CD8-positive, alpha-beta memory T cell (primary cell): ENCODE data around the gene ESPN. TPM values are rescaled to one million over a fixed set of nuclear protein-coding genes. Genes with fewer than 3 reads are reported as not detected.
A peak's percentile ranks its signal among the peaks of the same experiment; 100 is the strongest.

ENCODE experiments used
- CTCF ChIA-PET: fragments of 350-600 bp; sonication (Branson Sonifier 250); formaldehyde crosslinking; loops from one replicate; lab custom pipeline; 2021; ENCODE audit warnings: antibody characterized with exemption; lab: Charles Lee
- POLR2A ChIA-PET: fragments of 350-600 bp; sonication (Branson Sonifier 250); formaldehyde crosslinking; loops from one replicate; lab custom pipeline; 2021; ENCODE audit warnings: antibody characterized with exemption; lab: Charles Lee
- DNase-seq, 5 donors: peaks; one replicate each; pipeline versions ENCODE4 v3.0.0 to v3.0.0-alpha.2; 2020 to 2022; ENCODE audit warnings: mixed read lengths in 1 of 5
- H3K27ac ChIP-seq: one replicate; pipeline ENCODE4 v1.7.0; 2013; ENCODE audit warnings: low read depth, mild to moderate bottlenecking, low read length, moderate library complexity
- H3K27me3 ChIP-seq: 2 replicates; pipeline ENCODE4 v1.7.0; 2013; ENCODE audit warnings: low read length, mild to moderate bottlenecking; ENCODE audit not compliant: insufficient read depth, poor library complexity, severe bottlenecking
- H3K36me3 ChIP-seq: 2 replicates; pipeline ENCODE4 v1.7.0; 2013; ENCODE audit warnings: mild to moderate bottlenecking, low read length, moderate library complexity; ENCODE audit not compliant: insufficient read depth
- H3K4me1 ChIP-seq: 2 replicates; pipeline ENCODE4 v1.7.0; 2013; ENCODE audit warnings: mild to moderate bottlenecking, low read length, moderate library complexity; ENCODE audit not compliant: insufficient read depth
- H3K4me3 ChIP-seq: 2 replicates; pipeline ENCODE4 v1.7.0; 2013; ENCODE audit warnings: mild to moderate bottlenecking, low read length
- H3K9me3 ChIP-seq: 2 replicates; pipeline ENCODE4 v1.7.0; 2013; ENCODE audit warnings: mild to moderate bottlenecking, low read length
- H3K27ac Mint-ChIP-seq, 8 donors: one replicate each; pipeline ENCODE4 v1.8.0; 2020 to 2021; ENCODE audit warnings: mixed read lengths in 8 of 8, mild to moderate bottlenecking in 6 of 8, inconsistent platforms in 3 of 8, moderate library complexity in 3 of 8
- H3K27me3 Mint-ChIP-seq, 2 donors: one replicate each; pipeline ENCODE4 v1.8.0; 2020 to 2021; ENCODE audit warnings: mixed read lengths in 2 of 2, mild to moderate bottlenecking in 1 of 2, moderate library complexity in 1 of 2
- H3K36me3 Mint-ChIP-seq, 3 donors: one replicate each; pipeline ENCODE4 v1.8.0; 2020 to 2021; ENCODE audit warnings: mixed read lengths in 3 of 3, inconsistent platforms in 1 of 3, mild to moderate bottlenecking in 1 of 3
- H3K4me1 Mint-ChIP-seq, 3 donors: one replicate each; pipeline ENCODE4 v1.8.0; 2020 to 2021; ENCODE audit warnings: mixed read lengths in 3 of 3, inconsistent platforms in 1 of 3, mild to moderate bottlenecking in 1 of 3
- H3K4me3 Mint-ChIP-seq, 7 donors: one replicate each; pipeline ENCODE4 v1.8.0; 2020 to 2021; ENCODE audit warnings: mixed read lengths in 7 of 7, mild to moderate bottlenecking in 6 of 7, moderate library complexity in 4 of 7, inconsistent platforms in 2 of 7
- H3K9me3 Mint-ChIP-seq, 5 donors: one replicate each; pipeline ENCODE4 v1.8.0; 2020 to 2022; ENCODE audit warnings: mixed read lengths in 5 of 5, mild to moderate bottlenecking in 3 of 5, moderate library complexity in 2 of 5, inconsistent platforms in 1 of 5
- polyA plus RNA-seq: library from polyadenylated mRNA; unstranded; fragments of 300-500 nt; fragmentation: Illumina TruSeq; gene quantifications from one replicate; pipeline ENCODE4 v1.2.3, GENCODE V29; 2021
- total RNA-seq, 2 experiments: library from RNA; stranded (reverse); gene quantifications; one replicate each; pipeline ENCODE4 v1.2.3, GENCODE V29; 2021

ESPN gene
- total and polyA plus RNA-seq, 3 experiments from 2014 or later = 0.28 to 0.60 (median 0.48) TPM

DNA sequence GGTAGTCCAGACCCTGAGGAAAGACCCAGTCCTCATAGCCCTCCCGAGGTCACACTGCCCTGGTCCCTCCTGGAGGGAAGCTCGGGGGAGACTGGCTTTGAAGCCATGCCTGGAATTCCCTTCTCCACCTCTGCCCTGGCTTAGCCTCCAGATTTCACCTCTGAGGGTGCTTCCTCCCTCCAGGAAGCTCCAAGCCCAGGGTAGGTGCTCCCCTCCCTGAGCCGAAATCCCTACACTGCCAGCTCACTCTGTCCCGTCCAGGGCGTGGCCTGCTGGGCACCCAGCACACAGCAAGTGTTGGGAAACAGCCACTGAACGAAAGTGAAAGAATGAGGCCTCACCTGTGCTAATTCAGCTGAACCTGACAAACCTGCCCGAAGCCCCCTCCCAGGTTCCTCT, 47.4 kb downstream of the ESPN start:
- CTCF ChIA-PET = interaction anchor here (0.7 to 0.8 kb wide), 3 partner anchors 14 to 49 kb away, joined by 3 read pairs; no protein-coding TSS in a partner anchor
- no peak overlapping the region for H3K4me3 Mint-ChIP-seq
- H3K27ac ChIP-seq = no peak overlapping the region
- peaks cover 0 to 3% of the 10 kb centered on the region in 2 donors for H3K27me3 Mint-ChIP-seq
- H3K36me3 ChIP-seq = no peaks in the 10 kb centered on the region
- POLR2A ChIA-PET = interaction anchor here (0.6 to 1.1 kb wide), 2 partner anchors 11 to 12 kb away, joined by 3 read pairs; no protein-coding TSS in a partner anchor
- H3K4me1 Mint-ChIP-seq = peaks cover 0 to 9% (median 0%) of the 10 kb centered on the region in 3 donors
- no peak for DNase-seq
- H3K4me3 ChIP-seq = no peak overlapping the region
- H3K9me3 ChIP-seq = no peaks in the 10 kb centered on the region
- peaks cover 10% of the 10 kb centered on the region for H3K4me1 ChIP-seq
- H3K27ac Mint-ChIP-seq = no peak overlapping the region
- no peaks in the 10 kb centered on the region for H3K27me3 ChIP-seq
- no peaks in the 10 kb centered on the region for H3K36me3 Mint-ChIP-seq
- no peaks in the 10 kb centered on the region for H3K9me3 Mint-ChIP-seq

DNA sequence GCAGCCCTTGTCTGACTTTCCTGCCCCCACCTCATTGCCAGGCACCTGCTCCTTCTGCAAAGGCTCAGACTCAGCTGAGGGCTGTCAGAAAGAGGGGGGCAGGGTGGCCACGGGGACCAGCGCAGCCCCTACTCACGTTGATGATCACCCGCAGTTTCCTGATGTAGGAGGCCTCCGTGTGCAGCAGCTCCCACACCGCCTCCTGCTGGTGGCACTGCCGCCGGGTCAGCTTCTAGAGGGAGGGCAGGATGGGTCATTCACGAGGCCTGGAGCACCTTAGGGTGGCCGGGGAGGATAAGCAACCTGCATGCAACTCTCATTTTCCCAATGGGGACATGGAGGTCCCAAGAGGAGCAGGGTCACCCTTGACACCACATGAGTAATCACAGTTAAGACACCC, 47.8 kb downstream of the ESPN start:
- H3K27me3 ChIP-seq = no peaks in the 10 kb centered on the region
- H3K9me3 ChIP-seq = no peaks in the 10 kb centered on the region
- Mint-ChIP-seq H3K27ac (peak overlapping the region in 1 of 8 donors; percentile 29), H3K4me1 (peaks cover 0 to 7% (median 0%) of the 10 kb centered on the region in 3 donors), H3K4me3 (peak overlapping the region in 1 of 7 donors; percentile 24), H3K9me3 (no peaks in the 10 kb centered on the region), H3K36me3 (no peaks in the 10 kb centered on the region), H3K27me3 (peaks cover 0 to 3% of the 10 kb centered on the region in 2 donors)
- H3K4me1 ChIP-seq = peaks cover 8% of the 10 kb centered on the region
- POLR2A ChIA-PET = interaction anchor here (0.6 to 1.1 kb wide), 2 partner anchors 11 to 13 kb away, joined by 3 read pairs; no protein-coding TSS in a partner anchor
- H3K27ac ChIP-seq = no peak overlapping the region
- H3K36me3 ChIP-seq = no peaks in the 10 kb centered on the region
- H3K4me3 ChIP-seq = no peak overlapping the region
- CTCF ChIA-PET = interaction anchor here (0.7 to 1.8 kb wide), 6 partner anchors 9 to 225 kb away, joined by 3 to 4 read pairs (median 3); no protein-coding TSS in a partner anchor
- DNase-seq = no peak

DNA sequence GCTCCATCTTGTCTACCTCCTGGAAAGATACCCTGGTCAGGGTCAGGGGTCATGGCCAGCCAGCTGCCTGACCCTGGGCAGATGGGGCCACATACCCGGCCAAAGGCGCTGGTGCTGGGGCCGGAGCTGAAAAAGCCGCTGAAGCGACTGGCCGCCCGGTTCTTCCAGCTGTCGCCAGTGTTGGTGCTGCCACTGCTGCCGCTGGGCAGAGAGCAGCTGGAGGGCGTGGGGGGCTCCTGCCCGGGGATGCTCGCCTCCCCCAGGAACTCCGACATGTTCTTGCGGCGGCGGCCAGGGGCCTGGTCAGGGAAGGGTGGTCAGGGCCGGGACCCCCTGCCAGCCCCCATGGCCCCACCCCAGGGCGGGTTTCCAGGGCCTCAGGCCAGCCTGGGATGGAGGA, 48.6 kb downstream of the ESPN start:
- peaks cover 8% of the 10 kb centered on the region for H3K4me1 ChIP-seq
- no peak for DNase-seq
- Mint-ChIP-seq H3K9me3 (no peaks in the 10 kb centered on the region), H3K36me3 (no peaks in the 10 kb centered on the region), H3K4me3 (no peak overlapping the region), H3K27me3 (peaks cover 0 to 3% of the 10 kb centered on the region in 2 donors), H3K27ac (peak overlapping the region in 1 of 8 donors; percentile 51), H3K4me1 (peaks cover 0 to 7% (median 0%) of the 10 kb centered on the region in 3 donors)
- CTCF ChIA-PET = interaction anchor here (0.8 to 1.8 kb wide), 5 partner anchors 10 to 226 kb away, joined by 3 to 6 read pairs (median 4); no protein-coding TSS in a partner anchor
- no peaks in the 10 kb centered on the region for H3K9me3 ChIP-seq
- no peaks in the 10 kb centered on the region for H3K36me3 ChIP-seq
- POLR2A ChIA-PET = no interaction called here
- H3K27ac ChIP-seq = no peak overlapping the region
- no peak overlapping the region for H3K4me3 ChIP-seq
- H3K27me3 ChIP-seq = no peaks in the 10 kb centered on the region

DNA sequence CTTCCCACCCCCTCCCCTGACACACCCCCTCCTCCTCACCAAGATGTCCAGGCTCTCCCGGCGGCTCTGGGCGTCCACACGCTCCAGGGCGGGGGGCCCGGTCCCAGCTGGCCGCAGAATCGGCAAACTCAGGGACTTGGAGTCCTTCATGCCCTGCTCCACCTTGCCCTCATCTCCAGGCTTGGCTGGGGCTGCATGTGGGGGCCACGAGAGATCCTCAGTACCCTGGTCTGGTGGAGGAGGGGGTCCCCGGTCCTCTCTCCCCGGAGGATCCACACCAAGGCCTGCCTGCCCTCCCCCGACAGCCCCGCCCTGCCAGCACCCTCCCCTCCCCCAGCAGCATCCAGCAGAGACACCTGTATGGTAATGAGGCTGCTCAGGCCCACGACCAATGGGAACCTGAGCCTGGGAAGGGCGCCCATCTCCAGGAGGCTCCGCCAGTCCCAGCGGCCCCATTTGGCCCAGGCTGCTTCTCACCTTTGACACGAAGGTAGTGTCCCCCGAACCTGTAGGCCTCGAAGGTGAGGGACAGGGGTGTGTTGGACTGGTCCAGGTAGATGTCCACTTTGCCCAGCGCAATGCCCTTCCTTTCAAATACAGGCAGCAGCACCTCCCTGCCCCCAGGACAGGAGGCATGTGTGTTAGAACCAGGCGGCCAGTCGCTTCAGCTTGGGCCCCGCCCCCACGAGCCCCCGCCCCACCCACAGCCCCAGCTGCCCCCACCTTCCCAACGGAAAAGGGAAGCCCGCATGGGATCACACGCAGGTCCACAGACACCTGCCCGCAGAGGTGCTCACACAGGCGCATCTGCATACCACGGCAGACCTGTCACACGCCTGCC, 49.6 kb downstream of the ESPN start:
- Mint-ChIP-seq H3K27ac (no peak overlapping the region), H3K36me3 (no peaks in the 10 kb centered on the region), H3K4me1 (peaks cover 0 to 7% (median 0%) of the 10 kb centered on the region in 3 donors), H3K27me3 (peaks cover 0 to 3% of the 10 kb centered on the region in 2 donors), H3K4me3 (no peak overlapping the region), H3K9me3 (no peaks in the 10 kb centered on the region)
- POLR2A ChIA-PET = no interaction called here
- Histone ChIP-seq H3K4me3 (no peak overlapping the region), H3K27me3 (no peaks in the 10 kb centered on the region), H3K9me3 (no peaks in the 10 kb centered on the region), H3K27ac (no peak overlapping the region), H3K4me1 (peaks cover 8% of the 10 kb centered on the region), H3K36me3 (no peaks in the 10 kb centered on the region)
- DNase-seq = no peak
- CTCF ChIA-PET = interaction anchor here (1.1 to 1.8 kb wide), 4 partner anchors 11 to 40 kb away, joined by 3 to 6 read pairs (median 4); no protein-coding TSS in a partner anchor

DNA sequence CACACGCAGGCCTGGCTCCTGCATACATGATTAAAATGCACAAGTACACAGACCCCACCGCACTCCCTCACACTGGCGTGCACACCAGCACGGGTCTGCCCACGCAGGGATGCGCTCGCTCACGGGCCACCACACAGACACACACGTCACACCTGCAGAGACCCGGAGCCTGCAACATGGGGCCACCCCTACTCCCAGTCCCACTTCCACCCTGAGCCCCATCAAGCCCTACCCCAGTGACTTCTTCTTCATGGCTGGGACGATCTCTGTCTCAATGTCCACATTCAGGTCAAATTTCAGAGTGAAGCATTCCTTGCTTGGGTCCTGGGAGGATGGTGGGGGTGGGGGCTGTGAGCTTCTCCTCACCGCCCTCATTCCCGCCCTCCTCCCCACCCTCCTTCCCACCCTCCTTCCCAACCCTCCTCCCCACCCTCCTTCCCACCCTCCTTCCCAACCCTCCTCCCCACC, 50.3 kb downstream of the ESPN start:
- Mint-ChIP-seq H3K4me3 (no peak overlapping the region), H3K27ac (peak overlapping the region in 1 of 8 donors; percentile 63), H3K36me3 (no peaks in the 10 kb centered on the region), H3K9me3 (no peaks in the 10 kb centered on the region), H3K27me3 (peaks cover 0 to 3% of the 10 kb centered on the region in 2 donors), H3K4me1 (peaks cover 0 to 7% (median 0%) of the 10 kb centered on the region in 3 donors)
- Histone ChIP-seq H3K4me1 (peaks cover 8% of the 10 kb centered on the region), H3K4me3 (no peak overlapping the region), H3K27ac (no peak overlapping the region), H3K9me3 (no peaks in the 10 kb centered on the region), H3K27me3 (no peaks in the 10 kb centered on the region), H3K36me3 (no peaks in the 10 kb centered on the region)
- CTCF ChIA-PET = interaction anchor here (1.1 kb wide), 1 partner anchor 20 kb away, joined by 4 read pairs; no protein-coding TSS in a partner anchor
- no peak for DNase-seq
- POLR2A ChIA-PET = no interaction called here

DNA sequence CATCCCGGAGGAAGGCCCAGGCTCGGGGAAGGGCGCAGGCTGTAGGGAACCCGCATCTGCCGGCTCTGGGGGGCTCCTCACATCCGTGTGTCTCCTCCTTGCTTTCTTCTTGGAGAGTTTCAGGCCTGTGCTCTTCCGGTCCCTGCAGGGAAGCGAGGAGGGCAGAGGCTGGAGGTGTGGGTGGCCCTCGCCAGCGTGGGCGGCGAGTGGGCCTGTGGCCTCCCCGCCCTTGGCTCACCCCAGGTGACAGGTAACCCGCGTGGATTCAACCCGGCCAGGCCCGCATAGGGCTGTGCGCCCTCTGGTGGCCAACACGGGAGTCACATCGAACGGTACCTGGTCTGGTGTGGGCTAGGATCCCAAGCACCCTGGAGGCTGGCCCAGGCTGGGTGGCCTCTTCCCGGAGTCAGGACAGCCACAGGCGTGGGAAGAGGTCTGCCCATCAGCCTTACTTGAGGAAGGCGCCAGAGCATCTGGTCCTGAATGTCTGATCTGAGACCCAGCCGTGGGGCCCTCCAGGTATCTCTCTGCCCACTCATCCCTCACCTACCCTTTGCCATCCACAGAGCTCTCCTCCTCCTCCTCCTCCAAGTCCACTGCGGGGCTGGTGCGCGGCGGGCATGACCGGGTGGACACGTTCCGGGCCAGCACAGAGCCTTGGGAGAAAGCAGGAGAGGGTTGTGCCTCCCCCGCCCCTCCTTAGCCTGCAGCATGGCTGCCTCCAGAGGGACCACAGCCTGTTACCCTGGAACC, 51.0 kb downstream of the ESPN start:
- peaks cover 0 to 7% (median 0%) of the 10 kb centered on the region in 3 donors for H3K4me1 Mint-ChIP-seq
- H3K9me3 Mint-ChIP-seq = no peaks in the 10 kb centered on the region
- no peaks in the 10 kb centered on the region for H3K36me3 Mint-ChIP-seq
- peak overlapping the region in 1 of 8 donors; percentile 93 for H3K27ac Mint-ChIP-seq
- peaks cover 0 to 3% of the 10 kb centered on the region in 2 donors for H3K27me3 Mint-ChIP-seq
- Histone ChIP-seq H3K9me3 (no peaks in the 10 kb centered on the region), H3K36me3 (no peaks in the 10 kb centered on the region), H3K27me3 (no peaks in the 10 kb centered on the region), H3K27ac (no peak overlapping the region), H3K4me3 (no peak overlapping the region), H3K4me1 (peaks cover 8% of the 10 kb centered on the region)
- CTCF ChIA-PET = interaction anchor here (0.8 to 3.5 kb wide), 10 partner anchors 10 to 52 kb away, joined by 3 to 27 read pairs (median 6); partner anchors contain the start of gene TNFRSF25
- DNase-seq = peak; percentile 67 to 86 (median 73)
- no peak overlapping the region for H3K4me3 Mint-ChIP-seq
- POLR2A ChIA-PET = no interaction called here

DNA sequence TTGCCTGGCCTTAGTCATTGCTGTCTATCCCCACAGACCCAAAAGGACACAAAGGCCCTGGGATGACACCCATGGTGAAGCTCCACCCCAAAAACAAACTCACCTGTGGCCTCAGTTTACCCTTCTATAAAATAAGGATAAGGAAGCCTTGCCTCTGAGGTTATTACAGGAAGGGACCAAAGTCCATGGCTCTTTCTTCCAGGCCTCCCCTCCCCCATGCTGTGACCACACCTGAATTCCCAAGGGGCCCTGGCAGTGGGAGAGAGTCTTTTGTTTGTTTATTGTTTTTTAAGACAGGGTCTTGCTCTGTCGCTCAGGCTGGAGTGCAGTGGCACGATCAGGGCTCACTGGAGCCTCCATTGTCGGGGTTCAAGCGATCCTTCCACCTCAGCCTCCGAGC, 51.9 kb downstream of the ESPN start:
- no peaks in the 10 kb centered on the region for H3K27me3 ChIP-seq
- no peaks in the 10 kb centered on the region for H3K9me3 Mint-ChIP-seq
- POLR2A ChIA-PET = no interaction called here

More for the DNA sequence above, 51.9 kb downstream of the ESPN start:
- H3K4me1 Mint-ChIP-seq = peaks cover 0 to 7% (median 0%) of the 10 kb centered on the region in 3 donors
- no peak overlapping the region for H3K4me3 Mint-ChIP-seq
- CTCF ChIA-PET = interaction anchor here (0.8 to 3.5 kb wide), 12 partner anchors 8 to 170 kb away, joined by 3 to 27 read pairs (median 5); partner anchors contain the start of gene TNFRSF25
- Histone ChIP-seq H3K4me3 (no peak overlapping the region), H3K36me3 (no peaks in the 10 kb centered on the region), H3K27ac (no peak overlapping the region), H3K4me1 (peaks cover 8% of the 10 kb centered on the region), H3K9me3 (no peaks in the 10 kb centered on the region)
- H3K27ac Mint-ChIP-seq = no peak overlapping the region
- peaks cover 0 to 3% of the 10 kb centered on the region in 2 donors for H3K27me3 Mint-ChIP-seq
- no peaks in the 10 kb centered on the region for H3K36me3 Mint-ChIP-seq
- DNase-seq = no peak
